IPS-NIHi7 (cell line): ENCODE results near the gene NOTCH1.
A peak's percentile ranks its signal among the peaks of the same experiment; 100 is the strongest.

Source experiments
- DNase-seq: peaks from one replicate; pipeline ENCODE4 v3.0.0; 2012; ENCODE audit warnings: mixed read lengths; ENCODE audit errors: extremely low spot score

NOTCH1 gene

DNA sequence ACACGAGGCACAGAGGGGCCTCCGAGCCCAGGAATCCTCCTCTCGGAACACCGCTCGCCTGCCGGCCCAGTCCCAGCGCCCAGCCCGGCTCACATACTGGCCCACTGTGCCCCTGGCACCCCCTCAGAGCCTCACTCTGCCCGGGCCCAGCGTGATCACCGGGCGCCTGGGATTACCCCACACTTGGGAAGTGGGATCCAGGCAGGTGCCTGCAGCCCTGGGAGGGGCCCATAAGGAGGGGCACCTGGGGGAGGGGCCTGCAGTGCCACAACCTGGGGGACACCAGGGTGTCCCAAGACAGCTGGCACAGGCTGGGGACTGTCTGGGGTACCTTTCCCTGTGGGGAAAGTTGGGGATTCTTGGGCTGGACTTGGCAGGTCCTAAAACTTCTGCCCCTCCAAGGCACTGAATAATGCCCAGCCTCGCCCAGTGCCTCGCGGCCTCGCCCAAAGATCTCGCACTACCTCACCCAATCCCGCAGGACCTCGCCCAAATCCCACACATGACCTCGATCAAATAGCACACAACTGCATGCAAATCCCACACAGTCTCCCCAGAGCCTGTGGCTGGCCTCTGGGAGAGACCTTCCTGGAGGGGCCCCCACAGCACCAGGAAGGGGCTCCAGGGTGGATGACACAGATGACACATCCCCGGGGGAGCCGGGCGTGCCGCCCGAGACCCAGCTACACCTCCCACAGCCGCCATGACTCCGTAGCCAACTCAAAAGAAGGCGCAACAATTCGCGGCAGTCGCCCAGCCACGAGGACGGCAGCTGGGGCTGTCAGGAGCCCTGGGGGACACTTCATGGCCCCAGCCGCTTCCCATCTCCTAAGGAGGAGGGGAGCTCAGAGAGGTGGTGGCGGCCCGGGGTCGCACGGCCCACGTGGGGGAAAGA is 13.7 kb downstream of the NOTCH1 start:
- no peak for DNase-seq

DNA sequence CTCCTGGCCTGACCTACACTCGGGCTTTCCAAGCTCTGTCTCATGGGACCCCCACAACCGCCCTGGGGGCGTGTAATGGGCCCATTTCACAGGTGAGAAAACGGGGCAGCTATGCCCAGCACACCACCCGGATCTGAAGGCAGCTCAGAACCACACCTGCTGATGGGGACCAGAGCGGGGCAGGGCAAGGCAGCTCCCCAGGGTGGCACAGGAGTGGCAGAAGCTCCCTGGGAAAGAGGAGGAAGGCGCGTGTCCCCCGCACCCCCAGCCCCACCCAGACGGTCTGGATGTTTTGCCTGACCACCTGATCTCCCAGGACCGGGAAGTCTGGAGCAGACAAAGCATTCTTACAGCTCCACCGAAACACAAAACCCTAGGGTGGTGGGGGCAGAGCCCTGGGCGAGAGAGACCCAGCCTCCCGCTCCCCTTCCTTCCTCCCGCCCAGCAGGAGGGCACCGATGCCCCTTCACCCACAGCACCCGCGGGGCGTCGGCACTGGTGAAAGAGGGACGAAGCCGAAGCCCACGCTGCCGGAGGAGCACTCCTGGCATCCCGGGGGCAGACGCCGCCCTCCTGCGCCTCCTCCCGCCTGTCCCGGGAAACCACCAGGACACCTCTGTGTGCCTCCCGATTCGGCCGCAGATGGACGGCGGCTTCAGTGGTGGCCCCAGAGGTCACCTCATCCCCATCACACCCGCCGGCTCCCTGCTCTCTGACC is 14.5 kb downstream of the NOTCH1 start:
- no peak for DNase-seq

DNA sequence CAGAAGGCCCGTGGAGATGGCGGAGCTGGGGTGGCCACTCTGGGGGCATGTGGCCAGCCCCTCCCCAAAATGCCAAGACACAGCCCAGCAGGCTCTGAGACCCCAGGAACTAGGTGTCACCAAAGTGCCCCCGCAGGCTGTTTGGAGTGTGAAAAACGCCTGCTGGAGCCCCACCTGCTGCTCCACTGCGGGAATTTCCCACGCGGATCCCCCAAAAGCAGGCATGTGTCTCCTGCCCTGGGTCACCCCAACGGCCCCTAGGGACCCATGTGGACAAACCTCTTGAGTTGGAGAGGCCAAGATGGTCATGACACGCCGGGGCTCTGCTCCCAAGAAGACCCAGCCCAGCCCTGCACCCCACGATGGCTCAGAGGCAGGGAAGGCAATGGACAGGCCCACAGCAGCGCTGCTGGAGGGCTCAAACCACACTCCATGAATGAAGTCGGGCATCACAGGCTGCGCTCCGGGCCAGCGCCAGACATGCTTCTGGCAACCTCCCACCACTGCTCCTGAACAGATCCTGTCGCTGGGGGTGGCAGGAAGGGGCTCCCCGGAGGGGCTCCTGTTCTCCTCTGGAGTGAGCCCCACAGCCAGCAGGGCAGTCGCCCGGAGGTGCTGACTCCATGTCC is 15.3 kb downstream of the NOTCH1 start:
- DNase-seq = no peak

DNA sequence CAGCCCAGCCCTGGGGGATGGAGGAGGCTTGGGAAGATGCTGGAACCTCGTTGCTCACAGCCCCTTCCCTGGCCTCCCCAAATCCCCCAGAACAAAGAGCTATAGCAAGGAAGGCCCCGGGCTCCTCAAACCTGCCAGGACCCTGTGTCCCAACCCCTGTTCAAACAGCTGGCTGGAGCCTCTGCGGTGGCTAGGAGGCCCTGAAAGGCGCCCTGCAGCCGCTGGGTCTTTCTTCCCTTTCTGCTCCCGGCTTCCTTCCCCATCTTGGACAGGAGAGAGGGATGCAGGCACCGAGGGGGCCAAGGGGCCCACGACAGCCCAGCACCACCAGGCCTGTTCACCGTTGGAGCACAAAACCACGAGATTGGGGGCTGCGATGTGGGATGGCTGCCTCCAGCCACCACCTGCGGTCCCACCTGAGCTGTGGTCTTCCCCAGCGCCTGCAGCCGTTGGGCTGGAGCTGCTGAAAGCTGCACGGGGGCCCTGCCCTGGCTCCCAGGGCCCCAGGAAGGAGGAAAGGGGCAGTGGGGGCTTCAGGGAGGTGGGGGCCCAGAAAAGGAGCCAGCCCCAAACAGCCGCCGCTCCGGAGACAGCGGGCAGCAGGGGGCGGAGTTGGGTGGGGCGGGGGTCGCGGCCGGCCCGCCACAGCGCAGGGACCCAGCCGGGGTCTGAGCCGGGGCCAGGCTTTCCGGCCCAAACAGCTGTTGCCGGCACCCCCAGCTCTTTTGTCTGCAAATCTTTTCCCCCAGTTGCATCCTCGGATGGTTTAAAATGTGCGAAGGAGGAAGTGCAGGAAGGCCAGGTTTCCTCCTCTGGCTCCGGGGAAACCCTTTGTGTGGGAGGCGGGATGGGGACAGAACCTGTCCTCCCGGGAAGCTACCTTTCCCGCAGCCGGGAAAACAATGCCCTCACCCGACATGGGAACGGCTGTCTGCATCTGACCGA is 16.1 kb downstream of the NOTCH1 start:
- peak; percentile 66 for DNase-seq

DNA sequence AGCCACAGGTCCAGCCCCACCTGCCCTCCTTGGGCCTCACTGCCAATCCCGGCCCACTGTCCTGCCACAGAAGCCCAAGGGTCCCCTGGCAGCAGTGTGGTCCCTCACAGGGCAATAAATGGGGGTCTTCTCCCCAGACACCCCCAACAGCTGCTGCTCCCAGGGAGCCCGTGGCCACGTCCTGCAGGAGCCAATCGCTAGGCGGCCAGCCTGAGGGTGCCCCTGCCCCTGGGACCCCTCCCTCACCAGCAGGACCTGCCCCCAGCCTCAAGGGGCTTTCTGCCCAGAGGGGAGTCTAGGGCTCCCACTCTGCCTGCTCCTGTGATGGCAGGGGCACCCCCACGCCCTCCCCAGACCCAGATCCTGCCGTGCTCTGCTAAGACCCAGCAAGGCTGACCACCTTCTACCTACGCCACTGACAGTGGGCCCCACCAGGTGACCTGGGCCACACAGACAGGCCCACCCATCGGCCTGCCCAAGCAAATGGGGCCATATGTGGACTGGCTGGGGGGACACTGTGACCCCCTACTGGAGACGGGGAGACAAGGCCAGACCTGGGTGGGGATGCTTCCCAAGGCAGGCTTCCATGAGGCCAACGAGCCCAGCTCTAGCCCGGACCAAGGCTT is 17.0 kb downstream of the NOTCH1 start:
- DNase-seq = no peak

DNA sequence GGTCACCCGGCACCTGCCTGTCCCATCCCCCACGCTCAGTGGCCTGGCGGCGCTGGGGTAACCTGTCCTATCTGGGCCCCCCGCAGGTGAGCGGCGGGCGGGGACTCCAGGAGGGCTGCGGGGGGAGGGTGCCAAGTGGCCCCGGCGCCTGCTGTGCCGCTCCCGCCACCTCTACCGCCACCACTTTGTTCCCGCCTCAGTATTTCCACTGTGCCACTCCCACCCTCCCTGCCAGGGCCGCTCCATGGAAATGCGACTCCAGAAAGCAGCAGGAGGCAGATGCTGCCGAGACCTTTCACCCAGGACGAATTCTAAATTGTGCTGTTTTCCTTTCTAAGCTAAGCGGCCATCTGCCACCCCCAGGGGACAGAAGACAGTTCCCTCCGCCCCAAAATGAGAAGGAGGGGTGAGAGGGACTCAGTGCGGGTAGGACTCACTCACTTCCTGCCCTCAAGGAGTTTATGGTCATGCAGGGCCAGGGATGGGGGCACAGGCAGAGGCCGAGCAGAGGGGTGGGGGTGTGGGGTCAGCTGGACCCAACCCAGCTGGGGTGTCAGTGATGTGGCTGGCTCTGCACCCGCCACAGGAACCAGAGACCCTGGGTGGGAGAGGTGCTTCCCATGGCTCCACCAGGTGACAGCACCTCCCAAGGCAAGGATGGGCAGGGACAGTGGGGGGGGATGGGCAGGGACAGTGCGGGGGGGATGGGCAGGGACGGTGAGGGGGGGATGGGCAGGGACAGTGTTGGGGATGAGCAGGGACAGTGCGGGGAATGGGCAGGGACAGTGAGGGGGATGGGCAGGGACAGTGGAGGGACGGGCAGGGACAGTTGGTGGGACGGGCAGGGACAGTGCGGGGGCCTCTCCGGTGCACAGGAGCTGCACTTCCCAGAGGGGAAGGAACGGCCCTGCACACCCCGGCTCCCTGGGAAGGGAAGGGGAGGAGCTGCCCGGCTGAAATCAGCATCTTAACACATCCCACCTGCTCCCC is 17.8 kb downstream of the NOTCH1 start:
- peak; percentile 60 for DNase-seq

DNA sequence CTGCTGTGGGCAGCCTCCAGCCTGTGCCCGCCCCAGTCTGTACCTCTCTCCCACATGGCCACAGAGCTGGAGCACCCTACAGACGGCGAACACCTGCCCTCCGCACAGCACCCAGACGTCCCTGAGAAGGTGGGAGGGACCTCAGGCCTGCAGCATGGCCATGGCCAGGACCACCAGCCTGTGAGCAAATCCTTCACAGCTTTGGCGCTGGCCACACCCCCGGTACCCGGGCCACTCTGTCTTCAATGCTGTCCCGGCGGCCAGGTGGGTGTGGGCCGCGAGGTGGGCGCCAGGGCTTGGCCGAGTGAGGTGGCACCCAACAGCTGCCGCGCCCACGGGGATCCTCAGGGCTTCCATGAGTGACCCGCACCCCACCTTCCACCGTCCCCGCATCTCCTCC is 18.7 kb downstream of the NOTCH1 start:
- DNase-seq = no peak

DNA sequence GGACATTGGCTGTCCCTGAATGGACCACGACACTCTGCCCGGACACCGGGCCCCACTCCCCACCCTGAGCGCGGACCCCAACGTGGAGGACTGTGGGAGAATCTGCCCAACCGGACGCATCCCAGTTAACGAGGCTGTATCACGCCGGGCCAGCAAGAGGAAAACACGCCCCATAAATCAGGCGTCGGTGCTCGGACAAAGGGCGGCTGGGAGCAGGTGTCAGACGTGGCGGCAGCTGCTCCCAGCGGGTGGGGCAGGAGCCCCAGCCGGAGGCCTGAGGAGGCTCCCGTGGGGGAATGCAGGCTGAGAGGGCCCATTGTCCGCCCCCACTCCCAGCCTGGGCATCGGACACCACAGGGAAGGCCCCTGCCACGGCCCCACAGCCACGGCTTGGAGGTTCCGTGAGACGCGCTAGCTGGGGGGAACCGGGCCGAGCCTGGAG is 19.2 kb downstream of the NOTCH1 start:
- DNase-seq = no peak

DNA sequence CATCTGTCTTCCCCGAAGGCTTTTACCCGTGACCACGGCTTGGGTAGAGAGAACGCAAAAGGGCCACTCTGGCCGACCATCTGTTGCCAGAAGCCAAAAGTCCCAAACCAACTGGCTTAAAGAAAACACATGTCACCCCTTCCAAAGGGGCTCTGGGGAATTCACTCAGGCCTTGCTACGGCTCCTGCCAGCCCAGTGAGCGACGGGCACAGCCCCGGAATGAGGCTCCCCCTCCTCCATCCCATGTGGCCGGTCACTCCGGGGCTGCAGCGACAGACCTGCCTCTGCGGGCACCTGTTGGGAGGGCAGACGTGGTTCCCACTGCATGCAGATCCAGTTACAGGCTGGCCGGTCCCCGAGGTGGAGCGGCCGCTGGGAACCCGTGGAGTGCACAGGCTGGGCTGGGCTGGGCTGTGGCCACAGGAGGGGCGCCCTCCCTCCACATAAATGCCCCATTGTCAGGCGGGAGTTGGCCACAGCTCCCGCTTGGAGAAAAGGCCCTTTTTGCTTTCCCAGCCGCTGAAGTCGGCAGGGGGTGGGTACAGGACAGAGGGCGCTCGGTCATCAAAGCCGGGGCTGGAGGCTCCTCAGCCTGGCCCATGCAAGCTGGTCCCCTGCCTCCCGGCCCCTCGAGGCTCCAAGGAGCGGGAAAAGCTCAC is 19.9 kb downstream of the NOTCH1 start:
- no peak for DNase-seq

DNA sequence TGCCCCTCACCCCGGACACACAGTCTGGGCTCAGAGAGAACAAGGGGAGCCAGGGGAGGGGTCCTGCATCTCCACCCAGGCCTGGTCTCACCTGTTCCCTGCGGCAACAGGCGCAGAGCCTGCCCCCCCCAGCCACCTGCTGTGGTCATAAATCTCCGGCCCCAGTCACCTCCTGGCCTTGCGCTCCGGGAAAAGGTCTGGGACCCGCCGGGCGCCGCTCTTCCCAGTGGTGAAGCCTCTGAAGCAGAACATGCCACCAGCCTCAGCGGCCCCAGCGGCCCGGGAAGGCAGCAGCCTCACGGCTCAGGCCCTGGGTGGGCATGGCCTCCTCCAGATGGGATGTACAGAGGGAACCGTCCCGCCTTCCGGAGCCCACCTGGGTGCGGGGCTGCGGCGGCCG is 20.6 kb downstream of the NOTCH1 start:
- DNase-seq = no peak

DNA sequence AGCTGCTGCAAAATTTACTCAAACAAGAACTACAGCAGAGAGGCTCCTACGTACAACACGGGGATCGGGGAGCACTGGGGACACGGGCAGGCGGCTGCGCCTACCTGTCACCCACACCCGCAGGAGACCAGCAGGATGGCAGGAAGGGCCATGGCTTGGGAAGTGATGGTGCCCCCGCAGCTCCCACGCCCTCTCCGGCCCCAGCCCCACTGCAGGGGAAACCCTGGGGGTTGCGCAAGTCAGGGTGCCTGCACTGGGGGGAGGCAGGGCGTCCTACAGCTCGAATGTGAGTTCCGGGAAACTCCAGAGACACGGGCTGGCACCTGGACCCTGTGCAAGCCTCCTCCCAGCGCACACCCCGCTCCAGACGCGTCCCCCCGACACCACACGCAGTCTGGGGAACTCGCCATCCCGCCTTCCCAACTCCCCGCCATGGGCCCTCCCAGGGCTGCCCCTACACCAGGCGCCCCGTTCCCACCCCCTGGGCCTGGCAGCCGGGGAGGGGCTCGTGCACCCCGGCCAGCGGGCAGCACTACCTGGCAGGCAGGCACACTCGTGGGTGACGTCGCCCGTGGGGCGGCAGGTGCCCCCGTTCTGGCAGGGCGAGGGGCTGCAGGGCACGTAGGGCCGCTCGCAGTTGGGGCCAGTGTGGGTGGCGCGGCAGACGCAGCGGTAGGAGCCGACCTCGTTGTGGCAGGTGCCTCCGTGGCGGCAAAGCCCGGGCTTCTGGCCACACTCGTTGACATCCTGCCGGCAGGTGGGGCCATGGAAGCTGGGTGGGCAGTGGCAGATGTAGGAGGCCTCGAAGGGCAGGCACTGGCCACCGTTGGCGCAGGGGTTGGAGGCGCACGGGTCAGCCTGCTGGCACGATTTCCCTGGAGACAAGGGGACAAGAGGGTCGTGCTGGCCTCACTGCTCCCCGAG is 23.3 kb downstream of the NOTCH1 start:
- DNase-seq = no peak

DNA sequence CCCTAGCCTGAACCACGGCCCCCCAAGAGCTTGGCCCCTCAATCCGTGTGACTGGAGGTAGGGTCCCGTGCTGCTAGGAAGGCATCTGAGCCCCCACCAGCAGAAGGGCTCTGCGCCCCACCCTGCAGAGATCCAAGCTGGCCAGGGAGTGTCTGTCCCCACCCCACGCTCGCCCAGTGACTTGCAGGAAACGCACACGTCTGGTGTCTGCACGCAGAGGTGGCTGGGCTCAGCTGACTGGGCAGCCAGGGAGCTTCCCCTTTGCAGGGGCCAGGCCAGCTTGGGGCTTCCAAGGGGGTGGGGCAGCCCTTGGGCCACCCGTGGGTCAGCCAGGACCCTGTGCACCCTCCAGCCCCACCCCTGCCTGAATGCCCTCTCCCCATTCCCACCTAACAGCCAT is 24.3 kb downstream of the NOTCH1 start:
- DNase-seq = no peak

DNA sequence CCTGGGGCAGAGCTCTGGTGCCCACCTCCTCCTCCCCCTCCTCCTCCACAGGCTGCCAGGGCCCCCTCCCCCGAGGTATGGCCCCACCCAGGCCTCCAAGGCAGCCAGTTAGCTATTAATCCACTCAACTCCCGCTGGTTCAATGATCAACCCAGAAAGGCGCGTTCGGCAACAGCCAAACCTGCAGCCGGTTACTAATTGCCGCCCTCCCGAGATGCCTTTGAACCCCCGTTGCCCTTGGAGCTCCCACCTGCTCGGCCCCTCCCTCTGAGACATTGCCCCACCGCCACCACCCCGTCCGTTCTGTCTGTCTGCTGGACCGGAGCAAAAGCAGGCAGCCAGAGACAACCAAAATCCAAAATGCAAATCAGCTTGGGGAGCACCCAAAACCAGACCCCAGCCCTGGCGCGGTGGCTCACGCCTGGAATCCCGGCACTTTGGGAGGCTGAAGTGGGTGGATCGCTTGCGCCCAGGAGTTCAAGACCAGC is 25.8 kb downstream of the NOTCH1 start:
- no peak for DNase-seq

DNA sequence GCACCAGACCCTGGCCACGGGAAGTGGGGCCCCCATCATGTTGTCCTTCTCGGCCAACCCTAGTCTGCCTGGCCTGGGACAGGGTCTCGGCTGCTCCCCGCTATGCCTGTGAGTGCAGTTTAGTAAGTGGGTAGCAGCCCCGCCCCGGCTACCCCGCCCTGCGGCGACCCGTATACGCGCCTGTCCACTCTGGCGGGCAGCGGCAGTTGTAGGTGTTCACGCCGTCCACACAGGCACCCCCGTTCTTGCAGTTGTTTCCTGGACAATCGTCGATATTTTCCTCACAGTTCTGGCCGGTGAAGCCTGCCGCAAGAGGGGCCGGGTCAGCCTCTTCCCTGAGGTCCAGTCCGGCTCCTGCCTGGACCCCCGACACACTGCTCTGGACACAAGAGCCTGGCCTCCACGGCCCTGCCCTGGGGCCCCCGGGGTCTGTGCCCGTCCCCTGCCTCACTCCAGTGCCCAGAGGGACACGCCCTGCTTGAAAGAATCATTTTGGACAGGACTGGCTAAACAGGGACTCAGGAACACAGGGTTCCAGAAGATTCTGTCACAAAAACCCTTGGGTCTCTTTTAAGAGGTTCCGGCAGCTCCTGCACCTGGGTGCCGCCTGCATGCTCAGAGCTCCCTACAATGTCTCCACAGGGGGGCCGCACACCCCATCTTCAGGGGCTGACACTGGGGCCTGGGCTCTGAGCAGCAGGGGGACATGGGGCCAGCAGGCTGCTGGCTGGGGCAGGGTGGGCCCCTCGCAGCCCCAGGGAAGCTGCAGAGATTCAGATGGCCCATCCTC is 26.4 kb downstream of the NOTCH1 start:
- no peak for DNase-seq

DNA sequence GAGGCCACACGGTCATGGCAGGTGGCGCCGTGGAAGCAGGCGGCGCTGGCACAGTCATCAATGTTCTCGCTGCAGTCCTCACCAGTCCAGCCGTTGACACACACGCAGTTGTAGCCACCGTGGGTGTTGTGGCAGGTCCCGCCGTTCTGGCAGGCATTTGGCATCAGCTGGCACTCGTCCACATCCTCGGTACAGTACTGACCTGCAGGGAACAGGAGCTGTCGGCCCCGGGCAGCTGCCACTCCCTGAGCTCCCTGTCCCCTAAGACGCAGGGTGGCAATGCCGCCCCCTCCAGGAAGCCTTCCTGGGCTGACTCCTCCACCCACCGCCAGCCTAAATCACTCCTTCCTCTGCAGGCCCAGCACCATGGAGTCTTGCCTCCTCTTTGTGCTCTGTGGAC is 27.2 kb downstream of the NOTCH1 start:
- no peak for DNase-seq

DNA sequence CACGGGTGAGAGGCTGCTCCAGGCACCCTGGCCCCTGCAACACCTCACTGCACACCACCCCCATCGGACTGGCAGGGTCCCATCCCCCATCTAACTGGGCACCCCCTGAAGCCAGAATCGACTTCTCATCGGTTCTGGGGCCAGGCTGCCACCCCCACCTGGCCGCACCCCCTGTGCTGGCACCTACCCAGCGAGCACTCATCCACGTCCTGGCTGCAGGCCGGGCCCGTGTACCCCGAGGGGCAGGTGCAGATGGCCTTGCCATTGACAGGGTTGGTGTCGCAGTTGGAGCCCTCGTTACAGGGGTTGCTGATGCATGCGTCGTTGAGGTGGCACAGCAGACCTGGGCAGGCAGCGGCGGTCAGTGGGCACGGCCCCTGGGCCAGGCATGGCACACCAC is 27.9 kb downstream of the NOTCH1 start:
- no peak for DNase-seq
